Spleen (tissue), 7 donors: ENCODE results near the gene SETD1B.

Source experiments
- POLR2A ChIP-seq, 3 donors: fragments of 450-650 bp; IDR thresholded peaks; one replicate each; pipeline ENCODE4 v1.5.1; 2017; ENCODE audit warnings: antibody characterized with exemption in 3 of 3, mild to moderate bottlenecking in 1 of 3
- POLR2AphosphoS5 ChIP-seq, 3 donors: sonication (generic); formaldehyde crosslinking; IDR thresholded peaks; one replicate each; pipeline ENCODE4 v1.5.1; 2017; ENCODE audit warnings: antibody characterized with exemption in 3 of 3
- TF ChIP-seq, protein P1 (sequence below), 11 experiments: fragments of 200-600 bp in 7 of 11; fragments of 450-650 bp in 4 of 11; sonication (generic) in 4 of 11; IDR thresholded peaks in 8 of 11; conservative IDR thresholded peaks in 3 of 11; 1 replicate in 7 of 11; 2 replicates in 4 of 11; pipeline versions ENCODE4 v1.4.0 to v1.8.0; 2016 to 2021; ENCODE audit warnings: antibody characterized with exemption in 11 of 11, inconsistent platforms in 4 of 11, mild to moderate bottlenecking in 1 of 11
- donor health status: DM: no; HTN: no; CAD: no; lungs with moderate emphysema.
- donor health status: DM: no; HTN: no; CAD: no.
- donor health status: DM: no; HTN: no; CAD: no.

GRCh38 chr12:121839993-121840761, 36.4 kb downstream of the SETD1B start:
- TF ChIP-seq POLR2AphosphoS5 (IDR thresholded peaks at IDR 0.05) (no peak), POLR2A (IDR thresholded peaks at IDR 0.05) (no peak)
- TF ChIP-seq, protein P1, sequence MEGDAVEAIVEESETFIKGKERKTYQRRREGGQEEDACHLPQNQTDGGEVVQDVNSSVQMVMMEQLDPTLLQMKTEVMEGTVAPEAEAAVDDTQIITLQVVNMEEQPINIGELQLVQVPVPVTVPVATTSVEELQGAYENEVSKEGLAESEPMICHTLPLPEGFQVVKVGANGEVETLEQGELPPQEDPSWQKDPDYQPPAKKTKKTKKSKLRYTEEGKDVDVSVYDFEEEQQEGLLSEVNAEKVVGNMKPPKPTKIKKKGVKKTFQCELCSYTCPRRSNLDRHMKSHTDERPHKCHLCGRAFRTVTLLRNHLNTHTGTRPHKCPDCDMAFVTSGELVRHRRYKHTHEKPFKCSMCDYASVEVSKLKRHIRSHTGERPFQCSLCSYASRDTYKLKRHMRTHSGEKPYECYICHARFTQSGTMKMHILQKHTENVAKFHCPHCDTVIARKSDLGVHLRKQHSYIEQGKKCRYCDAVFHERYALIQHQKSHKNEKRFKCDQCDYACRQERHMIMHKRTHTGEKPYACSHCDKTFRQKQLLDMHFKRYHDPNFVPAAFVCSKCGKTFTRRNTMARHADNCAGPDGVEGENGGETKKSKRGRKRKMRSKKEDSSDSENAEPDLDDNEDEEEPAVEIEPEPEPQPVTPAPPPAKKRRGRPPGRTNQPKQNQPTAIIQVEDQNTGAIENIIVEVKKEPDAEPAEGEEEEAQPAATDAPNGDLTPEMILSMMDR (IDR thresholded peaks at IDR 0.05 in 8 of 11, conservative IDR thresholded peaks at IDR 0.05 in 3 of 11) = no peak
